ENCODE measurements around the gene MPP2. TPM values are rescaled to one million over a fixed set of nuclear protein-coding genes. Genes with fewer than 3 reads are reported as not detected.

The MPP2 gene
- total RNA-seq, 1 donor from 2014 or later, result 1.3 TPM

- Mint-ChIP-seq H3K4me3 (peak overlapping the region; percentile 67), H3K27ac (peak overlapping the region; percentile 51), H3K36me3 (ENCODE audit: low read depth) (no peaks in the 10 kb centered on the region), H3K9me3 (no peaks in the 10 kb centered on the region), H3K27me3 (peaks cover 8% of the 10 kb centered on the region), H3K4me1 (peaks cover 8% of the 10 kb centered on the region)
- peak; percentile 86 for DNase-seq
- intact Hi-C loops (cut with micrococcal nuclease), result no loop called here
These were observed 10.2 kb upstream of the MPP2 start for GRCh38 chr17:43917348-43918025.

GRCh38 chr17:43917016-43917347, 9.6 kb upstream of the MPP2 start:
- H3K36me3 Mint-ChIP-seq (ENCODE audit: low read depth), result no peaks in the 10 kb centered on the region
- no peak for DNase-seq
- peak overlapping the region; percentile 67 for H3K4me3 Mint-ChIP-seq
- intact Hi-C loops (cut with micrococcal nuclease), result no loop called here
- peaks cover 8% of the 10 kb centered on the region for H3K4me1 Mint-ChIP-seq
- peak overlapping the region; percentile 51 for H3K27ac Mint-ChIP-seq
- peaks cover 8% of the 10 kb centered on the region for H3K27me3 Mint-ChIP-seq
- H3K9me3 Mint-ChIP-seq, result no peaks in the 10 kb centered on the region

GRCh38 chr17:43916385-43916784, 9.0 kb upstream of the MPP2 start:
- peaks cover 8% of the 10 kb centered on the region for H3K4me1 Mint-ChIP-seq
- intact Hi-C loops (cut with micrococcal nuclease), result no loop called here

GRCh38 chr17:43915559-43915958, 8.2 kb upstream of the MPP2 start:
- Mint-ChIP-seq H3K4me1 (peaks cover 8% of the 10 kb centered on the region), H3K27ac (no peak overlapping the region), H3K27me3 (peaks cover 8% of the 10 kb centered on the region), H3K36me3 (ENCODE audit: low read depth) (no peaks in the 10 kb centered on the region), H3K4me3 (no peak overlapping the region), H3K9me3 (no peaks in the 10 kb centered on the region)
- intact Hi-C loops (cut with micrococcal nuclease), result no loop called here
- no peak for DNase-seq

More at GRCh38 chr17:43916385-43916784, 9.0 kb upstream of the MPP2 start:
- Mint-ChIP-seq H3K36me3 (ENCODE audit: low read depth) (no peaks in the 10 kb centered on the region), H3K27ac (no peak overlapping the region), H3K27me3 (peaks cover 8% of the 10 kb centered on the region), H3K4me3 (no peak overlapping the region), H3K9me3 (no peaks in the 10 kb centered on the region)
- DNase-seq, result no peak

- intact Hi-C loops (cut with micrococcal nuclease), result no loop called here
- H3K27ac Mint-ChIP-seq, result no peak overlapping the region
These were observed 7.1 kb upstream of the MPP2 start for GRCh38 chr17:43914451-43914850.

GRCh38 chr17:43913584-43913983, 6.2 kb upstream of the MPP2 start:
- Mint-ChIP-seq H3K4me1 (peaks cover 8% of the 10 kb centered on the region), H3K27me3 (peaks cover 15% of the 10 kb centered on the region), H3K9me3 (no peaks in the 10 kb centered on the region), H3K27ac (no peak overlapping the region), H3K4me3 (no peak overlapping the region), H3K36me3 (ENCODE audit: low read depth) (no peaks in the 10 kb centered on the region)
- DNase-seq, result no peak
- intact Hi-C loops (cut with micrococcal nuclease), result no loop called here

More at GRCh38 chr17:43914451-43914850, 7.1 kb upstream of the MPP2 start:
- Mint-ChIP-seq H3K27me3 (peaks cover 12% of the 10 kb centered on the region), H3K4me3 (no peak overlapping the region), H3K9me3 (no peaks in the 10 kb centered on the region), H3K36me3 (ENCODE audit: low read depth) (no peaks in the 10 kb centered on the region), H3K4me1 (peaks cover 8% of the 10 kb centered on the region)
- DNase-seq, result no peak

GRCh38 chr17:43912635-43913304, 5.4 kb upstream of the MPP2 start:
- Mint-ChIP-seq H3K27me3 (peaks cover 23% of the 10 kb centered on the region), H3K4me3 (no peak overlapping the region), H3K36me3 (ENCODE audit: low read depth) (no peaks in the 10 kb centered on the region), H3K9me3 (no peaks in the 10 kb centered on the region), H3K27ac (no peak overlapping the region), H3K4me1 (peaks cover 7% of the 10 kb centered on the region)
- intact Hi-C loops (cut with micrococcal nuclease), result no loop called here
- no peak for DNase-seq

GRCh38 chr17:43911904-43912303, 4.6 kb upstream of the MPP2 start:
- H3K27me3 Mint-ChIP-seq, result peaks cover 24% of the 10 kb centered on the region
- peaks cover 4% of the 10 kb centered on the region for H3K4me1 Mint-ChIP-seq
- no peak overlapping the region for H3K4me3 Mint-ChIP-seq
- DNase-seq, result no peak
- no peaks in the 10 kb centered on the region for H3K9me3 Mint-ChIP-seq
- intact Hi-C loops (cut with micrococcal nuclease), result no loop called here
- no peak overlapping the region for H3K27ac Mint-ChIP-seq
- H3K36me3 Mint-ChIP-seq (ENCODE audit: low read depth), result no peaks in the 10 kb centered on the region

- no peak overlapping the region for H3K27ac Mint-ChIP-seq
- H3K27me3 Mint-ChIP-seq, result peaks cover 38% of the 10 kb centered on the region
- intact Hi-C loops (cut with micrococcal nuclease), result loop anchor here (5.0 kb wide), 1 partner anchor 88 kb away; no protein-coding TSS in a partner anchor
- H3K36me3 Mint-ChIP-seq (ENCODE audit: low read depth), result no peaks in the 10 kb centered on the region
- DNase-seq, result no peak
- no peaks in the 10 kb centered on the region for H3K9me3 Mint-ChIP-seq
- peaks cover 3% of the 10 kb centered on the region for H3K4me1 Mint-ChIP-seq
- H3K4me3 Mint-ChIP-seq, result no peak overlapping the region
These were observed 2.3 kb upstream of the MPP2 start for GRCh38 chr17:43909537-43910231.

GRCh38 chr17:43907998-43908721, 824 bp upstream of the MPP2 start:
- Mint-ChIP-seq H3K9me3 (no peaks in the 10 kb centered on the region), H3K36me3 (ENCODE audit: low read depth) (no peaks in the 10 kb centered on the region), H3K4me1 (peaks cover 3% of the 10 kb centered on the region), H3K27me3 (peaks cover 51% of the 10 kb centered on the region), H3K4me3 (no peak overlapping the region), H3K27ac (no peak overlapping the region)
- peak; percentile 83 for DNase-seq
- intact Hi-C loops (cut with micrococcal nuclease), result loop anchor here (5.0 kb wide), 1 partner anchor 89 kb away; no protein-coding TSS in a partner anchor

- intact Hi-C loops (cut with micrococcal nuclease), result loop anchor here (5.0 kb wide), 1 partner anchor 90 kb away; no protein-coding TSS in a partner anchor
- H3K27ac Mint-ChIP-seq, result no peak overlapping the region
- H3K4me3 Mint-ChIP-seq, result peak overlapping the region; percentile 53
These were observed 348 bp downstream of the MPP2 start for GRCh38 chr17:43906951-43907424.

GRCh38 chr17:43905985-43906852, 1.1 kb downstream of the MPP2 start:
- Mint-ChIP-seq H3K36me3 (ENCODE audit: low read depth) (no peaks in the 10 kb centered on the region), H3K4me1 (peaks cover 3% of the 10 kb centered on the region), H3K27me3 (peaks cover 58% of the 10 kb centered on the region), H3K9me3 (no peaks in the 10 kb centered on the region), H3K4me3 (peak overlapping the region; percentile 53), H3K27ac (no peak overlapping the region)
- intact Hi-C loops (cut with micrococcal nuclease), result loop anchor here (5.0 kb wide), 1 partner anchor 91 kb away; no protein-coding TSS in a partner anchor
- peak; percentile 67 for DNase-seq

More at GRCh38 chr17:43906951-43907424, 348 bp downstream of the MPP2 start:
- H3K36me3 Mint-ChIP-seq (ENCODE audit: low read depth), result no peaks in the 10 kb centered on the region
- no peaks in the 10 kb centered on the region for H3K9me3 Mint-ChIP-seq
- no peak for DNase-seq
- peaks cover 3% of the 10 kb centered on the region for H3K4me1 Mint-ChIP-seq
- peaks cover 55% of the 10 kb centered on the region for H3K27me3 Mint-ChIP-seq
